ENCODE data around the gene PTCD2. TPM values are rescaled to one million over a fixed set of nuclear protein-coding genes. Genes with fewer than 3 reads are reported as not detected.

The PTCD2 gene
- polyA plus RNA-seq, 3 donors = 9.8 to 10.3 (median 10.1) TPM

GRCh38 chr5:72325566-72326305, 5.6 kb downstream of the PTCD2 start:
- no peak for DNase-seq (ENCODE audit: extremely low read depth in 1 of 11, low read depth in 9 of 11, low spot score in 4 of 11)

DNA sequence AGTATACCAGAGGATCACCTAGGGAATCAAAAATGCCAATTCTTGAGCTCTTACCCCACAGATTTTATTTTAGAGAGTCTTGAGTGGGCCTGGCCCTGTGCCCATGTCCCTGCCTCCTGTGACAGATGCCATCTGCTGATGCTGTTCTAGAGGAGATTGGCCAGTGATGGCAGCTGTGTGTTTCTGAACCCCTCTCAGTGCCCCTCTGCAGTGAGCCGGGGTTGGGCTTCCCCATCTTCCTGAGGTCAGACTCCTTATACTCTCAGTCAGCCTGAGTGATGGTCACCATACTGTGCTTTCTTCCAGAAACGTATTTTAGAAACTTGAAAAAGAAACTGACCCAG, 6.1 kb downstream of the PTCD2 start:
- no peak for DNase-seq (ENCODE audit: extremely low read depth in 1 of 11, low read depth in 9 of 11, low spot score in 4 of 11)

GRCh38 chr5:72328172-72328571, 8.0 kb downstream of the PTCD2 start:
- DNase-seq (ENCODE audit: extremely low read depth in 1 of 11, low read depth in 9 of 11, low spot score in 4 of 11) = no peak

DNA sequence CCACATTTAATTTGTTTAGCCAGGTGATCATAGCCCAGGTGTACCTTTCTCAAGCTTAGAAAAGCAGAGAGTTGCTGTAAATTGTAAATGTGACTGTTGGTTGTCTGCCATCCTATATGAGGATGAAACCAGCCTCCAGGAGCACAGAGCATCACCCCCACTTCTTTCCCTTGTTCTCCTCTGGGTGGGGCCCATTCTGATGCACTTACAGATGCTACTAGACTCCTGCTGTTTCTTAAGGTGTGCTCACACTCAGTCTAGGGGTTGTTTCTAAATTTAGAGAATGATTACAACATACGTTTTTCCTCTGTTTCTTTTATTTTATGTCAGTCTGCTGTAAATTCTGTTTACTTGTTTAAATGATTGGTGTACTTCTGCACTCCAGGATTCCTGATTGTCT, 10.5 kb downstream of the PTCD2 start:
- DNase-seq (ENCODE audit: extremely low read depth in 1 of 11, low read depth in 9 of 11, low spot score in 4 of 11) = no peak

- no peak for DNase-seq (ENCODE audit: extremely low read depth in 1 of 11, low read depth in 9 of 11, low spot score in 4 of 11)
Observed at GRCh38 chr5:72337159-72337558, 17.0 kb downstream of the PTCD2 start.

DNA sequence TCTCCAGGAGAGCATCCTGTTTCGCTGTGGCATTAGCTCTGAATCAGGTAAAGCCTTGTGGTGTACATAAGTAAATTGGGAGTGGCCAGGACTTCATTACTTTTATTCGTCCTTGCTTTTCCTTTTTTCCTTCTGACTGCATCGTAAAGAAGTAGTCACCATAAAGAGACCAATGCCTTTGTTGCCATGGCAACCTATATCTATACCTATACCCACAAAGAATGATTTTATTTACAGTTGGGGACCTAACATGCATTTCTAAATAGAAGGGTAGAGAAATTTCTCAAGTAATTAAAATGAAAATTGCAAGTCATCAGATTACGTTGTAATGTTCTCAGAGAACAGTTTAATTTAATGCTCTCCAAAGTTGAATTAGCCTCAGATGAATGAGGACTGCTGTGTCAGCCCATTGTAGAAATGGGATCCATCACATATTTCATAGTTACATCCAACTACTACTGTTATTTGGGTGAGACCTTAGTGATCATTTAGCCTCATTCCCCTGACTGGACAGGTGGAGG, 18.6 kb downstream of the PTCD2 start:
- no peak for DNase-seq (ENCODE audit: extremely low read depth in 1 of 11, low read depth in 9 of 11, low spot score in 4 of 11)

DNA sequence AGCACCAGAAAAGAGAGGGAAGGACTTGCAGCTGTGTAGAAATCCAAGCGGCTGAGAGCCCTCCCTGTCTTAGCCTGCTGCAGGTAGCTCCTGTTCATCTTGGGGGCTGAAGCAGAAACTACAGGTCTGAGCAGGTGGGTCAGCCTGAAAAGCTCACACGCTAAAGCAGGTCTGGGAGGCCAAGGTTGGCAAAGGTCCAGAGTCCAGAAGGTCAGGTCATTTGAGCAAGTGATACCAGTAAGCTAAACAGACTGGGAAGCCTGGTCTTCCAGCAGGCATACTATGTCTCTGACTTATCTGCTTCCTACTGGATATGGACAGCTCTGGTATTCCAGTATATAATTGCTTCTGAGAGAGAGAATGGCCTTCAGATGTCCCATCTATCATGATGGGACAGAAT, 26.2 kb downstream of the PTCD2 start:
- no peak for DNase-seq (ENCODE audit: extremely low read depth in 1 of 11, low read depth in 9 of 11, low spot score in 4 of 11)

DNA sequence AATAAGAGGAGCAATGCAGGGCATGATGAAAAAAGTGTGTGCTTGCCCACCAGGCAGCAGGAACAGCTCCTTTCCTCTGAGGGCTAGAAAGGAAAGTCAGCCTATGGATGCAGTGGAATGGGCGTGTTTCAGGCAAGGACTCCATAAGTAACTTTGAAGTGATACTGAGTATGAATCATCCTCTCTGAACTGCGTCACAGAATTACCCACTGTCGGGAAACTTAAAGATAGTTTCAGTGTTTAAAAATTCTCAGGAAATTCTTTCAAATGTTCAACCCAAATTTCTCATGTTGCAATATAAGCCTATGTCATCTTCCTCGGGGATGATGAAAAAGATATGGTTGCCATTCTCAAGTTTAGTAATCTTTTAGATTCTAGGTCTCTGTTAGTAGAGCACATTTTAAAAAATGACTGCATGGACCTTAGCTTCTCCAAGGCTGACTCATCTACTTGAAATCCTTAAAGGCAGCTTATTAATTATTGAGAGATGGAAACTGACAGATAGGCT, 27.7 kb downstream of the PTCD2 start:
- DNase-seq (ENCODE audit: extremely low read depth in 1 of 11, low read depth in 9 of 11, low spot score in 4 of 11) = no peak

- no peak for DNase-seq (ENCODE audit: extremely low read depth in 1 of 11, low read depth in 9 of 11, low spot score in 4 of 11)
Observed at GRCh38 chr5:72351376-72351775, 31.2 kb downstream of the PTCD2 start.

DNA sequence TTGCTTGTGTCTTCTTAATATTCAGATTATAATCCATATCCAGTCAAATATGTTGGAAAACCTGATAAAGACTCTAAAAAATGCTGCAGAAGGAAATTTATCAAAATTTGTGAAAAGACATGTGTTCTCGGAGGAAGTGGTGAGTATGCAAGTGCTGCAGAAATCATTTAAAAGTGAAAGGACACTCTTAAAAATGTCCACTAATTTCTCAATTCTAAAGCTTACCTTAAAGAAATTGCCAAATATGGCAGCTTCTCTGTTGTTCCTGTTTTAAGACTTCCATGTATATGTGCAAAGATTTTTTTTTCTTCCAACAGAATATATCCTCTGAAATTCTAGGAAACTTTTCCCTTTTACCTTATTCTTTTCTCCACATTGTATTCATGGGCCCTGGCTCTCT, 32.4 kb downstream of the PTCD2 start:
- no peak for DNase-seq (ENCODE audit: extremely low read depth in 1 of 11, low read depth in 9 of 11, low spot score in 4 of 11)

DNA sequence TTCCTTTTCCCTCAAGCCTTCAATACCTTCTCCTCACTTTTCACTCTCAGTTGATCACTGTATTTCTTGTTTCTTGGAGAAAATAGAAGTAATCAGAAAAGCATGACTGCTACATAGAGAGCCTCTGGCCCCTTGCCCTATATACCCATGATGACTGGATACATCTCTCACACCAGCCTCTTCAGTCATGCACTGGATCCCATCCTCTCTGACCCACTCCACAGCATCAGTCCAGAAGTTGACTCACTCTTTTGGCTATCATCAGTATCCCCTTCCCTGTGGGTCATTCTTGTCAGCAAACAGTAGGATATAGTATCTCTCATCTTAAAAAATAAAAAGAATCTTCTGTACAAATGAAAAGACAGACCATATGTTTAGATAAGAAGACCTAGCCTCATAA, 32.9 kb downstream of the PTCD2 start:
- DNase-seq (ENCODE audit: extremely low read depth in 1 of 11, low read depth in 9 of 11, low spot score in 4 of 11) = no peak

GRCh38 chr5:72355706-72356299, 35.6 kb downstream of the PTCD2 start:
- DNase-seq (ENCODE audit: extremely low read depth in 1 of 11, low read depth in 9 of 11, low spot score in 4 of 11) = peak in 1 of 11 donors; percentile 12

DNA sequence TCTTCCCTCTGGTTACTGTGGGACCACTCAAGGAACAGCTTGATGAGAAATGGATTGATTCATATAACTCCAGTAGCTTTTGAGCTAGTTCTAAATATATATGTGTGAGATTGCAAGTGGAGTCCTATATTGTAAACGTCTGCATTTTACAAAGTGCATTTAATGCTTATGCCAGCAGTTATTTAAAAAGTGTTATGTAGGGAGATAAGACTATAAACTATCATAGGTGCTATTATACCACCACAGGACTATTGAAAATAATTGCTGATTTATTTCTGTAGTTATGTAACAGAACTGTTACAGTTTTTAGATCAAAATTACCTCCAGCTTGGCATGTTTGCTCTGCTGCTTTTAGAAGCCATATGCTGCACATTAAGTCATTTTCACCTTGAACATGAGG, 36.2 kb downstream of the PTCD2 start:
- DNase-seq (ENCODE audit: extremely low read depth in 1 of 11, low read depth in 9 of 11, low spot score in 4 of 11) = no peak

DNA sequence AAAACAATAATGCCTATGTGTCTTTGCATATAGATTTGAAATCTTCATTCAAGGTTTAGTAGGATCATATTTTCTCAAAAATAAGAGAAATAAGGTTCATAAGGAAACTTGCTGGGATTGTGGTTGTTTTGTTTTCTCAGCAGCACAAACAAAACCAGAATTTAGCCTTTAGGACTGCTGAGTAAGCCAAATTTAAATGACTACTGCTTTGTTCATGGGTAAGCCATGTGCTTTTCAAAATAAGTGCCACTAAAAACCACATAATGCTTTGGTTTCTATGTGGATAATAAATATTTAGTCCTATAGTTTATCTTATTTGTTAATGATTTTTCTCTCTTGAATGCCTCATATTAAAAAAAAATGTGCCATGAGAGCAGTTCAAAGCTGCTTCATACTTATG, 38.8 kb downstream of the PTCD2 start:
- DNase-seq (ENCODE audit: extremely low read depth in 1 of 11, low read depth in 9 of 11, low spot score in 4 of 11) = no peak

GRCh38 chr5:72359886-72360285, 39.7 kb downstream of the PTCD2 start:
- no peak for DNase-seq (ENCODE audit: extremely low read depth in 1 of 11, low read depth in 9 of 11, low spot score in 4 of 11)

DNA sequence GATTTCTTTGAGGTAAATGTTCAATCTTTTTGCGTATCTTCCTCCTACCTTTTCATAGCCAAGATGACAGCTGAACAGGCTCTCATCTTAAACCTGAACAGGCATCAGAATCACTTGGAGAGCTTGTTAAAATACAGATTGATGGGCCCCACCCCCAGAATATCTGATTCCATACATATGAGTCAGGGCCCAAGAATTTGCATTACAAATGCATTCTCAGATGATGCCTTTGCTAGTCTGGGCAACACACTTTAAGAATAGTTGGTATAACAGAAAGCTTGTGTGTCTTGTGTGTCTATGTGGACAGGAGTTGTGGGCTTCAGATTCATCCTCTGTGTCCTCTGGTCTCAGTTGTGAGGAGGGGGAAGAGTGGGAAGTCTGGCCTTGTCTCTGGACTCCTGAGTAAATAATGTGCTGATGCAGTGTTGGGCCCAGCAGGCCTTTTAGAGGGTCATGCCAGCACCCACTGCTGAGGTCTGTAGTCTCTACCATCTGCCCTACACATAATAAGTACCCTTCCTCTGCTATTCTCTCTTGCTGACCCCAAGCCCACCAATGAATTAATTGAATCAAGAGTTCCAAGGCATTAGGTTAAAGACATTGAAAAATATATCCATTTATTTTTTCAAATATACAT, 43.1 kb downstream of the PTCD2 start:
- no peak for DNase-seq (ENCODE audit: extremely low read depth in 1 of 11, low read depth in 9 of 11, low spot score in 4 of 11)

DNA sequence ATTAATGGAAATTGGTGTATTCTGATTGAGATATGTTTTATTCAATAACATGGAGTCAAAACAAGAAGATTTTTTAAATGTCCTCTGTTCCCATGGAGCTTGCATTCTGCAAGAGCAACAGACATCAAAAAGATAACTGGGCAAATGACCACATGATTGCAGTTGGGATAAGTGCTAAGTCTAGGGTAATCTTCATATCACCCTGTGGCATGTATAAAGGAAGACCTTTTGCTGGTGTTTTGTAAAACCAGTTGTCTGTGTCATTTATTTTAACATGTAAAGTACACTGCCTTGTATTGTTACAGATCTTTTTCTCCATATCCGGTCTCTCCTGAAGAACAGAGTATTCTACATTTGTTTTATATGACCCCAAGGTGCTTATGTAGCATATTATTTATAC, 44.0 kb downstream of the PTCD2 start:
- no peak for DNase-seq (ENCODE audit: extremely low read depth in 1 of 11, low read depth in 9 of 11, low spot score in 4 of 11)

- no peak for DNase-seq (ENCODE audit: extremely low read depth in 1 of 11, low read depth in 9 of 11, low spot score in 4 of 11)
Observed at GRCh38 chr5:72364951-72365350, 44.8 kb downstream of the PTCD2 start.

DNA sequence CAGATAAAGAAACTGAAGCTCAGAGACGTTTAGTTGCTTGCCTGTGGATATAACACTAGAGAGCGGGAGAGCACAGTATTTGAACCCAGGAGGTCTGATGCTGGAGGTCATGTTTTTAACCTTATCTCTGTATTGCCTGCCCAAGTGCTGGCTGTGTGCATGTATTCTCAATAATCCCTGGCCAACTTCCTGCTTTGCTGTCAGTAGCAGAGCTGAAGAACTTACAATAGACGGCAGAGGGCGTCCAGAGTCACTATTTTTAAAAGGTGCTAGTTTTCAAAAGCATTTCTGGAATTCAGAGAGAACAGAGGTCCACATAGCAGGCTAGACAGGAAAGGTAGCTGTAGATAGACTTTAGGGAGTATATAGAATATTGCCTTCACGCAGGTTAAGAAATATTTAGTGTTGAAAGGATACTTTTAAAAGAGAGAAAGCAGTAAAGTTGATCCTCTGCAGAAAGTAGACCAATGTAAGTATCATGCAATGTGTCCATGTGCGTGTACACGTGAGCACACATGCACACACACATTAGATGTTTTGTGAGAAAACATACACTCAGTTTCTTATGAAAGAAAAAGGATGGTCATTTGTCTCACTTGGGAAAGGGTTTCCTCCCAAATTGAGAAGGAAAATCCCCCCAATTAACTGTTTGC, 46.3 kb downstream of the PTCD2 start:
- DNase-seq (ENCODE audit: extremely low read depth in 1 of 11, low read depth in 9 of 11, low spot score in 4 of 11) = peak; percentile 31 to 73 (median 56)

GRCh38 chr5:72368271-72368670, 48.1 kb downstream of the PTCD2 start:
- DNase-seq (ENCODE audit: extremely low read depth in 1 of 11, low read depth in 9 of 11, low spot score in 4 of 11) = no peak

Measured in renal cortex interstitium (tissue), 11 donors.